HG03565 (cell line): ENCODE results near the gene CD74.

ENCODE experiments used
- ATAC-seq: cut with Tn5 transposase; IDR thresholded peaks from one replicate; pipeline ENCODE4 v1.9.1; 2021; ENCODE audit warnings: mild to moderate bottlenecking, moderate library complexity; ENCODE audit not compliant: unreplicated experiment

Gene CD74

DNA sequence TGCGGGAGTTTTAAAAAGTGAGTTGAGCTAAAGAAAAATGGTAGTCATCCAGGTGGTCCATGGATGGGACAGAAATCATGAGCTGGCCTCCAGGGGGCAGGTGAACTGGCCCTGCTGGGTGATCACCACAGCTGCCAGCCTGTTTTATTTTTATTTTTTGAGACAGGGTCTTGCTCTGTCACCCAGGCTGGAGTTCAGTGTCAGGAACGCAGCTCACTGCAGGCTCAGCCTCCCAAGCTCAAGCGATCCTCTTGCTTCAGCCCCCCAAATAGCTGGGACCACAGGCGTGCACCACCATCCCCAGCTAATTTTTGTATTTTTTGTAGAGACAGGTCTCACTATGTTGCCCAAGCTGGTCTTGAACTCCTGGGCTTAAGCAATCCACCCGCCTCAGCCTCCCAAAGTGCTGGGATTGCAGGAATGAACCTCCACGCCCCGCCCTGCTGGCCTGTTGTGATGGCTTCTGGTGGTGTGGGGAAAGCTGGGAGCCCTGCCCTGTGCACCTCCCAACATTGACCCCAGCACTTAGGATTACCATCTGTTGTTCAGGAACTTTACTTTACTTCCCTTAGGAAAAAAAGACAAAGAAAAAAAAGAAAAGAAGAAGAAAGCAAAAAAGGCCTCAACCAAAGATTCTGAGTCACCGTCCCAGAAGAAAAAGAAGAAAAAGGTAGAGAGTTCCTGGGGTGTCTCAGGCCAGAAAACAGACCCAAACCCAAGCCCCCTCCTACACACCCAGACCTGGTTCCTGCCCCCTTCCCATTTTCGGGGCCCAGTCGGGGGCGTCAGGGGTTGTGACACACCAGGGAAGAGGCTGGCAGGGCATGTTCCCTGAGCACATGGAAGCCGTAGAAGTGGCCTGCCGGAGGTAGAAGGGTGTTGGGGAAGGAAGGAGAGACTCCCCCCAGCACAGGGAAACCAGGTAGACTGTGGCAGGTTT, 14.7 kb downstream of the CD74 start:
- no peak for ATAC-seq

DNA sequence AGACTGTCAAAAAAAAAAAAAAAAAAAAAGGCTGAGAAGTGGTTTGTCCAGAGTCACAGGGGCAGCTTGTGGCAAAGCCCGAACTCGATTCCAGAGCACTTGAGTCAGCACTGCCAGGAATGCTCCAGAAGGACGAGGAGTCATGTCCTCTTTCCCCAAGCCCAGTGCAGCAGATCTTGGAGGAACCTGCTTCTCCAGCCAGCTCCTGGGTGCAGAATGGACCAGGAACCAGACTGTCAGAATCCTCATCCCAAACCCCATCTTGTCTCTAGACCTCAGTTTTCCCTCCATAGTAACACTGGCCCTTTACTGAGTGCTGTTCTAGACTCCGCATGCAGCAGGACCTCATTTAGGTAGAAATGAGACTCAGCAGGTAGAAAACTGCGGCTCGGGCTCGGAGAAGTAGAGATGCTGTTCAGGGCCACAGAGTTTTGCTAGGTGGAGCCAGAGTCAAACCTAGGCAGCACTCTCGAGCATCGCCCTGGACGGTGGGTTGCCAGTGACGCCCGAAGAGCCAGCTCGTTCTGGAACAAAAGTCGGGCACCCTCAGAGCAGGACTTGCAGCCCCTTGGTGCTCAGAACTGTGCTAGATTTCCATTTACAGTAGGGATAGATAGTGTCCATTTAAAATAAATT, 15.4 kb downstream of the CD74 start:
- no peak for ATAC-seq

DNA sequence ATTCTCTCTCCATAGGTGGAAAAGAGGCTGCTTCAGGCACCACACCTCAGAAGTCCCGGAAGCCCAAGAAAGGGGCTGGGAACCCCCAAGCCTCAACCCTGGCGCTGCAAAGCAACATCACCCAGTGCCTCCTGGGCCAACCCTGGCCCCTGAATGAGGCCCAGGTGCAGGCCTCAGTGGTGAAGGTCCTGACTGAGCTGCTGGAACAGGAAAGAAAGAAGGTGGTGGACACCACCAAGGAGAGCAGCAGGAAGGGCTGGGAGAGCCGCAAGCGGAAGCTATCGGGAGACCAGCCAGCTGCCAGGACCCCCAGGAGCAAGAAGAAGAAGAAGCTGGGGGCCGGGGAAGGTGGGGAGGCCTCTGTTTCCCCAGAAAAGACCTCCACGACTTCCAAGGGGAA, 16.4 kb downstream of the CD74 start:
- ATAC-seq: no peak

DNA sequence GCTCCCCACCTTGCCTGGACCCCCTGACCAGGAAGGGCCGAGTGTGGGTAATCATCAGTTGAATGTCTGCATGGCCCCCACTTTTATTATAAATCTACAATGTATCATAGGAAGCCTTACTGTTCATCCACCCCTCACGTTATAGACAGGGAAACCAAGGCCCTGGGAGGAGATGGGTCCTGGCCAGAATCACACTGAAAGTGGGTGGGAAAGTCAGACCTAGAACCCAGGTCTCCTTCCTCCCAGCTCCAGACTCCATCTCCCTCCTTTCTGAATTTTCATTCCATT, 17.1 kb downstream of the CD74 start:
- ATAC-seq: no peak

DNA sequence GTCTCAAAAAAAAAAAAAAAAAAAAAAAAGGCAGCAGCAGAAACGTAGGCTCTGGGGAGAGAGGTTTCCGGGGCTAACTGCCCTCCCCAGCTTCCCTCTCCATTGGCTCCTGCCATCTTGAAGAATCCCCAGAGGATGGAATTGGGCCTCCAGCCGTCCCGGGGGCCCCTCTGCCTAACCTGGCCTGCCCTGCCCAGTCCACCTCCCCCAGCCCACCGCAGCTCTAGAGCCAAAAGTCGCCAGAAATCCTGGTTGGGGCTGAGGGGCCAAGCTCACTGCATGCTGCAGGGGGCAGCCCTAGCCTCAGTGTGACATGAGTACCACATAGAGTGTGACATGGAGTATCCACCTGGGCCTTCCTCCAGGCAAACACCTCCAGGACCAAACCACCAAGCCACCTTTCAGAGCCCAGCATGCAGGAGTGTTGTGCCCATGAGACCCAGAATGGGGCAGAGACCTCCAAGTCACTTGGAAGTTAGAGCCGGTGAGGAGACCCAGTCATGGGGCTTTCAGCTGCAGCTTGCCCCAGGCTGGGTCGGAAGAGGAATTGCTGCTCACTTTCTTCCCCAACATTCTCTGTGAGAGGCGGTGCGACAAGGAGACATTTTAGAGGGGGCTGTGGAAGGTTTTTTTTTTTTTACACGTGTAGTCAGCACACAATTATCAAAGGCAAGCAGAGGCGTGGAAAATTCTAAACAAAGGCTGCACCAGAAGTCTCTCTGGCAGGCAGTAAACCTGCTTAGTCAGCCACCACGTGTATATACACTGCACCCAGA, 17.6 kb downstream of the CD74 start:
- no peak for ATAC-seq

DNA sequence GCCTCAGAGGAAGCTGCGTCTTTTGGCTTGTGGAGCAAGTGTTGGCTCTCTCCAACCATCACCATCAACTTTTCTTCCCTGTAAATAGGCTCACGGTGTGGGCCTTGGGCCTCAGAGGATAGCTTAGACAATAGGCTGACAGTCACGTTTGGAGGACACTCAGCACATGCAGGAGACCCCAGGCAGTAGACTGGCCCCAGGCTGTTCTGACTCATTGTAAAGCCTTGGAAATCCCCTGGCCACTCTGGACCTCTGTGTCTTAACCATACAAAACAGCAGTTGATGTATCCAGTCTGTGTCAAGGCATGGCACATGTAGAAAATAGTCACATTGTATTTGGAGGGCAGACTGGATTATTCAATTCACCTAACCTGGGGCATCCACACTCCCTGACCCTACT, 18.6 kb downstream of the CD74 start:
- peak; percentile 30 for ATAC-seq

DNA sequence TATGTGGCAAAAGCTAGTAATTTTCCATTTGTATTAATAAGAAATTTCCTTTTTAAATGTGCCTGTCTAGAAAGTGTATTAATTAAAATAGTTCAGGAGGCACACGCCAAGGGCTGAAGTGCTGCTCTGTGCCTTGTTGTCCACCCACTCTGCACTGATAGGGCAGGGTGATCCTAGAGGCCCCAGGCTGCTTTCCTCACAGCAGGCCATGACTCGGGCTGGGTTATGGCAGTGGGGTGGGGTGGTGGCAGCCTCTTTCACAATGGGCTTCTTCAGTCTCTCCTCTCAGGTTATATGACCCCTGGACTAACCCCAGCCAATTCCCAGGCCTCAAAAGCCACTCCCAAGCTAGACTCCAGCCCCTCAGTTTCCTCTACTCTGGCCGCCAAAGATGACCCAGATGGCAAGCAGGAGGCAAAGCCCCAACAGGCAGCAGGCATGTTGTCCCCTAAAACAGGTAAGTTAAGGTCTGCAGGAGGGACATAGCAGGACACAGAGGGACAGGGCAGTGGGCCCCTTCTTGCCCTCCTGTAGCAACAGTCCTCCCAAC, 19.5 kb downstream of the CD74 start:
- no peak for ATAC-seq

DNA sequence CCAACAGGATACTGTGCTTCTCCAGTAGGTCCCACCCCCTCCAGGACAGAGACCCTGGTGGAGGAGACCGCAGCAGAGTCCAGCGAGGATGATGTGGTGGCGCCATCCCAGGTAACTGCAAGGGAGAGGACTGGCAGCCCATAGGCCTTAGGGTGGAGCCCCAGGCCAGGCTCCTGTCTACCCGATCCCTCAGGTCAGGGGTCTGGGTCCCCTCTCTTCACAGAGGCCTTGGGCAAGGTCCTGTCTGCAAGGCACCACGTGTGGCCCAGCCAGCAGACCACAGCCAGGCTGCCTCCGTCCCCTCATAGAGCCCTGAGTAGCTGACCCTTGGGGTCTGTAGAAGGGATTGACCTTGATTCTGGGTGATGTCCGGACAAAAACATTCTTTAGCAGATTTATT, 20.0 kb downstream of the CD74 start:
- ATAC-seq: no peak

DNA sequence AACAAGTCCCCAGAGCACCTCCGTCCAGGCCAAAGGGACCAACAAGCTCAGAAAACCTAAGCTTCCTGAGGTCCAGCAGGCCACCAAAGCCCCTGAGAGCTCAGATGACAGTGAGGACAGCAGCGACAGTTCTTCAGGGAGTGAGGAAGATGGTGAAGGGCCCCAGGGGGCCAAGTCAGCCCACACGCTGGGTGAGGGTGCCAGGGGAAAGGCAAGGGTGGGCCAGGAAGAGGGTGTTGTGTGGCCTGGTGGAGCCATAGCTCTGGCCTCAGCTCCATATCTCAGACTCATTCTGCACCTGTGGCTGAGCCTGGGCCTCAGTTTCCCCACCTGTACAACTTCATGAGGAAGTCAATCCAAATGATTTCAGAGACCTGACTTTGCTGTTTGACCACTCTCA, 20.7 kb downstream of the CD74 start:
- ATAC-seq: no peak

DNA sequence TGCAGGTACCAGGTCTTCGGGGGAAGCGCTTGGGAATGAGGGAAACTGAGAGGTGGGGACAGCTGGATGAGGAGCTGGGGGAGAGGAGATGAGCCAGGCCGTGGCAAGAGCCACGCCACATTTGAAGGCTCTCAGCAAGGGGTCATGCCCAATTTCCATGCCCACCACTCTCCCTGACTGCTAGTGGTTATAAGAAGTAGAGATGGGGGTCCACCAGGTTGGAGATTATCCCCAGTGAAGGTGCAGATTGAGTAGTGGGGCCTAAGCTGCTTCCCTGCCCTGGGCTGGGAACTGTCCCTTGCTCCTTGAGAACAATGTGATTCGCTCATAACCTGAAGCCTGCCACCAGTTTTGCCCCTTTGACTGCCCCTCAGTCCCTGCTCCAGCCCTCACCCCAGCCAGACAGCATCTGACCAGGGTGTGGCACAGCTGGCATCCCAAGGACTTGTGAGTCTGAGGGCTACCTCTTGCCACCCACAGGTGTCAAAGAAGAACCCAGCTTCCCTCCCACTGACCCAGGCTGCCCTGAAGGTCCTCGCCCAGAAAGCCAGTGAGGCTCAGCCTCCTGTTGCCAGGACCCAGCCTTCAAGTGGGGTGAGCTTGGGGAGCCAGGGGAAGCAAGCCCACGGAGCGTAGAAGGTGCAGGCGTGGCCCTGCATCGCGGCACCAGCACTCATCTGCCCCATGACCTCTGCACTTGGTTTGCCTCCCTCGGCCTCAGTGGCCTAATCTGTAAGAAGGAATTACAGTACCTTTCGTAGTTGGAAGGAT, 21.5 kb downstream of the CD74 start:
- no peak for ATAC-seq

DNA sequence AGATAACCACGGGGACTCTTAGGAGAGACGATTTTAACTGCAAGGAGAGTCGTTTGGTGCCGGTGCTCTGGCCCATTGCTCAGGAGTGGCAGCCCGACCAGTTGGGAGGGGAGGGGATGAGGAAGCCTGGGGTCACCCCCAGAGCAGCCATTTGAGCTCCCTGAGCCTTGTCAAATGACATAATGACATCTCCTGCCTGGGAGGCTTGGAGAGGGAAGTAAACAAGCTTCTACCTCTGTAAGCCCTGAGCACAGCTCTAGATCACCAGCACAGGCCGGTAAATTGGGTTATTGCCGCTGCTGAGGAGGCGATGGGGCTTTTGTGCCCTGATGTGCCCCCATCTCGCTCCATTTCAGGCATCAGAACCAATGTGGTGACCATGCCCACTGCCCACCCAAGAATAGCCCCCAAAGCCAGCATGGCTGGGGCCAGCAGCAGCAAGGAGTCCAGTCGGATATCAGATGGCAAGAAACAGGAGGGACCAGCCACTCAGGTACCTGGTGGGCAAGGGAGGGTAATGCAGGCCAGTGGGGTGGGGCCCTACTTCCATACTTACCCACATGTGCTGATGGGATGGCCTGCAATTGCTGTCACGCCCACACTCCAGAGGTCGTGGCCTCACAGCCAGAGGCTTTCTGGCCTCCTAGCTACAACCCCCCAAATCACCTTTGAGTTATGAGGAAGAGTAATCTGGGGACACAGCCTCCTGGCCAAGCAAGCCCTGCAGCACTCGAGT, 23.0 kb downstream of the CD74 start:
- no peak for ATAC-seq

DNA sequence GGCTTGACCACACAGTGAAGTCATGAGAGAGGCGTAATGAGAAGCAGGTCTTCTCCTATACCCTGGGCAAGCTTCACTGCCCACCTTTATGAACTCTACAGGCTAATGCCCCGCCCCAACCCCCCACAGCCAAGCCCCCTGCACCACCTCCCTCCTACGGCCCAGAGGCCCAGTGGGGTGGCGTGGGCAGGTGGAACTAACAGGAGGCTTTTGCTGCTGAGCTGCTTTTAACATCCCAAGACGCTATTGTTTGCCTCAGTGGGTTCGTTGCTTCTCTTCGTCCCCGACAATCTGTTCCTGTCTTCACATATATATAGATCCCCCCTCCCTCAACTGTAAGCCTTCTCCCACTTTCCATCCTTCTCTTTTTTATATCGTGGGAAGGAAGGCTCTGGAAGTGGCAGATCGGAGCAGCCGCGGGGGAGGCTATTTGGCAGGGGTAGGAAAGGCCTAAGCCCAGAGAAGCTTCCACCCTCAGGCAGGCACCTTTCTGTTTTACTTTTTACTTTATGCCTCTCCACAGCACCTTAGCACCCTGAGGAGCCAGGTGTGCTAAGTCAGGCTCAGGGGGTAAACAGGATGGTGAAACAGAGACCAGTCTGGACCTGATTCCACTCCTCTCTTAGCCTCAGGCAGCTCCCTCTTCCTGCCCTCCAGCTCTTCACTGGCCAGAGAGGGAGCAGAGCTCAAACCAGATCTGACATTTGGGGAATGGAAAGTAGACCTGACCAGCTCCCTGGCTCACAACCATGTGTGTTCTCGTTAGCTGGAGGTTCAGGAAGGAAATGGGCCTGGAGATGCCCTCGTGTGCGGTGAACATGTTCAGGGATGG, 26.5 kb downstream of the CD74 start:
- ATAC-seq: no peak

DNA sequence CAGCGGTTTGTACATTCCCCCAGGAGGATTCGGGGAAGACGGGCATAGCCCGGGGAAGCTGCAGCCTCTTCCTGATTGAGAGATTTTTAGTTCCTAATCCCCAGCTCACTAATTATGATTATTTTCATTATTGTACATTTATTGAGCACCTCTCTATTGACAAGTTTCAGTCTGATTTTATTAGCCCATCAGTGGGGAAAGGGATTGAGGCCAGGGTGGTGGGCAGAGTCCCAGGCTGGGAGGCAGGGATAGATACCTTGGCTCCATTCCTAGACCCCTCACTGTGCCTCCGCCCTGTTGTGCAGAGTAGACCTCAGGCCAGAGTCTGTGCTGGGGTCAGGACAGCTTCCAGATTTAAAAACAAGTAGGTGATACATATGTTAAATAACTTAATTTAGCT, 28.0 kb downstream of the CD74 start:
- ATAC-seq: no peak

DNA sequence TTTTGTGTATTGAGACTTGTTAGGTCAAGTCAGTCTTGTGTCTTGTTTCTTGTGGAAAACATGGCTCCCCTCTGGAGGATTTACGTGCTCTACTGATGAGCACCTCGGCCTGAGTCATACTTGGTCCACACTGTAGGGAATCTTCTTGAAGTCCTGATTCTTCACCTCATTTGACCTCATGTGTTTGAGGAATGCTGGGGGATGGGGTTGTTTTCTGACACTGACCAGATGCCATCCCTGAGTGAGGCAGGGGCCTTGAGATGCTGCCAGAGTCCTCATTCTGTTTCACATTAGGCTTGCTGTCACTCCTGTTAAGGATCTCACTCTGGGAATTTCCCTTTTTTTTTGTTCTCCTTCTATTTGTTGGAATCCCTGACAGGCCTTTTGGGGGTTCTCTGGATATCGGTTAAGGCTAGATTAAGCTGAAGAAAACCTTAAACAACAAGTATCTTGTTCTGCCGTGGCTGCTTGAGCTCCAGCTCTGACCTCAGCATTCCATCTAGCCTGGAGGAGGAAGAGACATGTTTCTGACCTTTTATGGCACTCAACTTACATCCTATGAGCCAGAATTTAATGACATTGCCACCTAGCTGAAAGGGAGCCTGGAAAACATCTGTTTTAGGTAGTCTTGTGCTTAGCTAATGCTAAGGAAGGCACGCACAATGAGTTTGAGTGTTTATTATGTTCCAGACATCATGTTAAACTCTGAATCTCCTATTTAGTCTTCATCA, 34.6 kb downstream of the CD74 start:
- no peak for ATAC-seq

DNA sequence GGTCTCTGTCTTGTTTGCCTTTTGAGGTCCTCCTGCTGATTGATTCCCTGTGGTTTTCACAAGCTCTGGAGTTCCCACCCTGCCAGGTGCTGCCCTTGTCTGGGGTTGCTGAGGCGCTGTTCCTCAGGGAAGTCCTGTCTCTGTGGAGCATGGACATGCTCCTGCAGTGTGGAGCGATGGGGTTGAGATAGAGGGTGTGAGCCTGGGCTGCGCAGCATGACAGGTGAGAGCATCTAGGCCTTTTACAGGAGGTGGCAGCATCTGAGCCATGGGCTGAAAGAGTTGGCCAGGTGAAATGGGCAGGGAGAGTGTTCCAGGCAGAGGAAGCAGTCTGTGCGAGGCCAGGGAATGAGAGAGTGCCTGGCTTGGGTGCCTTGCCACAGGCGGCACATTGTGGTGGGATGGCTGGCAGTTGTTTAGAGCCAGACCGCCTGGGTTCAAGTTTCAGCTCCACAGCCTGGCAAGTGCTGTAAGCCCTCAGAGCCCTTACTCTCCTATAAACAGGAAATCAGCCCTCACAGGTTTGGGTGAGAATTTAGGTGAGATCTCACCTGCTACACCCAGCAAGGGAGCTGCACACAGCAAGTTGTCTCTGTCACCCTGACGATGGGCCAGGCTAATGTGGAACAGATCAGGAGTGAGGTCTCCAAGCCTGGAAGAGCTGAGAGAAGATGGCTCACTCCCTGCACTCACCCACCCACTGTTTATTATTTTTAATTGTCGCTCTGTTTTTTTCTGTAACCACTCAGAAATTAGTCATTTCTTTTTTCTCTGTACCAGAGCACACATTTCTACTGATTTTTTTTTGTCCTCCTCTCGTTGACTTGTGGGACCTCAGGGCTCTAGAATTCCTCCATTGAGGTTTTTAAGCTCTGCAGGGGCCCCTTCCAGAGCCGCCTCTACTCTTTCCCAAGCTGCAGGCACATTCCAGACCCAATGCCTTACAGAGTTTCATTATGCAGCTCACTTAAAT, 35.6 kb downstream of the CD74 start:
- no peak for ATAC-seq

DNA sequence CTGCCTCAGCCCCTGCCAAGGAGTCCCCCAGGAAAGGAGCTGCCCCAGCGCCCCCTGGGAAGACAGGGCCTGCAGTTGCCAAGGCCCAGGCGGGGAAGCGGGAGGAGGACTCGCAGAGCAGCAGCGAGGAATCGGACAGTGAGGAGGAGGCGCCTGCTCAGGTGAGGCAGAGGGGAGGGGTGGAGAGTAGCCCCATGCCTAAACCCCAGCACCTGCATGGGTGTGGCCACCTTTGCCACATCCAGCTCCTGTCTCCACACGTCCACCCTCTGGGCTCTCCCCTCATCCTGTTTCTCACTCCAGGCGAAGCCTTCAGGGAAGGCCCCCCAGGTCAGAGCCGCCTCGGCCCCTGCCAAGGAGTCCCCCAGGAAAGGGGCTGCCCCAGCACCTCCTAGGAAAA, 38.1 kb downstream of the CD74 start:
- ATAC-seq: no peak

DNA sequence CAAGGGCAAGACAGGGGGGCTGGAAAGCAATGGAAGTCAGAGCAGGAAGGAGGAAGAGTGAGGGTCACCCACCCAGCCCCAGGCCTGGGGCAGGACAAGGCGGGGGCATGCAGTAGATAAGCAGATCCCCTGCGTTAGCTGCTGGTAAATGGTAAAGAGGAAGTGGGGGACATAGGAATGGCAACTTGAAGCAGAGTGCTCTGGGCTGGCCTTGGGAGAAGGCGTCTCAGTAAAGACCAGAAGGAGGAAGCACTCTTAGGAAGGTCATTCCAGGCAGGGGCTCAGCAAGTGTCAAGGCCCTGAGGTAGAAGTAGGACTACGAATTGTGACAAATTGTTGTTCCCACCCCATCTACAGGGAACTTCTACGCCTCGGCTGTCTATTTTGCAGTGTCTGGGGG, 40.1 kb downstream of the CD74 start:
- no peak for ATAC-seq
